Keratinocyte (primary cell): ENCODE measurements around the gene DPP10.

Experiments used
- CTCF ChIP-seq, 3 experiments: IDR thresholded peaks in 1 of 3; conservative IDR thresholded peaks in 1 of 3; optimal IDR thresholded peaks in 1 of 3; 2 replicates in 2 of 3; 3 replicates in 1 of 3; pipeline versions ENCODE3 to v1.5.1; 2011; ENCODE audit warnings: low read length in 3 of 3, mild to moderate bottlenecking in 3 of 3, moderate library complexity in 2 of 3, control low read depth in 1 of 3, inconsistent platforms in 1 of 3; ENCODE audit not compliant: insufficient read depth in 2 of 3; ENCODE audit errors: extremely low read depth in 1 of 3
- EZH2 ChIP-seq: IDR thresholded peaks from one replicate; pipeline ENCODE4 v1.6.1; 2012; ENCODE audit warnings: inconsistent platforms, mild to moderate bottlenecking, low read length, moderate library complexity

DNA sequence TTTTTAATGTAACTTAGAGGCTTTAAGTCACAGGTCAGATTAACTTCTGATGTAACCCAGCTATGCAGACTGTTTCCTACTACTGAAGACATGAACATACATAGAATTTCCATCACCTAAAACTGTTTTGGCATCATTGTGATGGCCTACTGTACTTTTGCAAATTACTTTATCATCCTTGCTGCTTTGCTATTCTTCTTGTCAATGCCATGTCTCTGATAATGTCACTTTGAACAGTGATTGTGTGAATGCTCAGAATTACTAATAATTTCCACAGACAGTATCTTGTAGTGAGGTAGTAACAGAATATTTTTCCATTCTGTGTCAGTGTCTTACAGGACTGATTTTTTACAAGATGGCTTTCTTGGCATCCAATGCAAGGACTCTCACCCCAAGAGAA lies 663.5 kb downstream of the DPP10 start:
- no peak for TF ChIP-seq CTCF (optimal IDR thresholded peaks at IDR 0.05 in 1 of 3, IDR thresholded peaks at IDR 0.05 in 1 of 3, conservative IDR thresholded peaks at IDR 0.05 in 1 of 3; ENCODE audit: extremely low read depth in 1 of 3, insufficient read depth in 2 of 3, low read length in 3 of 3)
- no peak for TF ChIP-seq EZH2
